Mucosa of rectum (tissue), 2 donors: ENCODE measurements around the gene RSPRY1.

Experiments used
- H3K27ac ChIP-seq, 2 donors: one replicate each; pipeline ENCODE4 v1.7.0; 2013; ENCODE audit warnings: inconsistent platforms in 2 of 2, low read depth in 2 of 2, low read length in 2 of 2
- H3K27me3 ChIP-seq, 2 donors: one replicate each; pipeline ENCODE4 v1.7.0; 2013; ENCODE audit warnings: low read length in 2 of 2; ENCODE audit not compliant: control insufficient read depth in 2 of 2, insufficient read depth in 2 of 2
- H3K36me3 ChIP-seq, 2 donors: one replicate each; pipeline ENCODE4 v1.7.0; 2013; ENCODE audit warnings: low read length in 2 of 2; ENCODE audit not compliant: control insufficient read depth in 2 of 2, insufficient read depth in 2 of 2
- H3K4me1 ChIP-seq, 2 donors: one replicate each; pipeline ENCODE4 v1.7.0; 2013; ENCODE audit warnings: low read length in 2 of 2, mild to moderate bottlenecking in 1 of 2; ENCODE audit not compliant: control insufficient read depth in 2 of 2, insufficient read depth in 2 of 2
- H3K4me3 ChIP-seq, 2 donors: one replicate each; pipeline ENCODE4 v1.7.0; 2013; ENCODE audit warnings: low read length in 2 of 2
- H3K9ac ChIP-seq, 2 donors: one replicate each; pipeline ENCODE4 v1.7.0; 2013; ENCODE audit warnings: low read length in 2 of 2, low read depth in 1 of 2, mild to moderate bottlenecking in 1 of 2
- H3K9me3 ChIP-seq, 2 donors: one replicate each; pipeline ENCODE4 v1.7.0; 2013; ENCODE audit warnings: low read length in 2 of 2; ENCODE audit not compliant: control insufficient read depth in 2 of 2
- donor health status: healthy.
- donor health status: Normal muscosa, but diverticular disease.

RSPRY1 gene

GRCh38 chr16:57152096-57153093 is 33.7 kb upstream of the RSPRY1 start:
- Histone ChIP-seq H3K27me3 (no peaks in the 10 kb centered on the region), H3K4me1 (peaks cover 0 to 2% of the 10 kb centered on the region in 2 donors), H3K27ac (no peak overlapping the region), H3K4me3 (no peak overlapping the region), H3K9ac (no peak overlapping the region), H3K9me3 (no peaks in the 10 kb centered on the region), H3K36me3 (peaks cover 36 to 53% of the 10 kb centered on the region in 2 donors)

- Histone ChIP-seq H3K27me3 (no peaks in the 10 kb centered on the region), H3K4me1 (no peaks in the 10 kb centered on the region), H3K36me3 (peaks cover 45 to 51% of the 10 kb centered on the region in 2 donors), H3K9ac (no peak overlapping the region), H3K27ac (no peak overlapping the region), H3K4me3 (no peak overlapping the region), H3K9me3 (no peaks in the 10 kb centered on the region)
These were observed 32.3 kb upstream of the RSPRY1 start for GRCh38 chr16:57153841-57154240.

GRCh38 chr16:57155702-57156350 is 30.3 kb upstream of the RSPRY1 start:
- Histone ChIP-seq H3K27me3 (no peaks in the 10 kb centered on the region), H3K27ac (no peak overlapping the region), H3K9me3 (no peaks in the 10 kb centered on the region), H3K36me3 (peaks cover 54 to 59% of the 10 kb centered on the region in 2 donors), H3K9ac (no peak overlapping the region), H3K4me1 (peaks cover 0 to 2% of the 10 kb centered on the region in 2 donors), H3K4me3 (no peak overlapping the region)

GRCh38 chr16:57156351-57156703 is 29.8 kb upstream of the RSPRY1 start:
- peaks cover 0 to 2% of the 10 kb centered on the region in 2 donors for H3K4me1 ChIP-seq
- no peak overlapping the region for H3K9ac ChIP-seq
- H3K4me3 ChIP-seq, result no peak overlapping the region
- no peaks in the 10 kb centered on the region for H3K9me3 ChIP-seq
- H3K36me3 ChIP-seq, result peaks cover 57 to 61% of the 10 kb centered on the region in 2 donors
- H3K27me3 ChIP-seq, result no peaks in the 10 kb centered on the region
- H3K27ac ChIP-seq, result no peak overlapping the region

GRCh38 chr16:57157533-57157932 is 28.6 kb upstream of the RSPRY1 start:
- Histone ChIP-seq H3K4me1 (peaks cover 0 to 2% of the 10 kb centered on the region in 2 donors), H3K9ac (no peak overlapping the region), H3K27ac (no peak overlapping the region), H3K27me3 (no peaks in the 10 kb centered on the region), H3K4me3 (no peak overlapping the region), H3K36me3 (peaks cover 50 to 55% of the 10 kb centered on the region in 2 donors), H3K9me3 (no peaks in the 10 kb centered on the region)

GRCh38 chr16:57159447-57159846 is 26.7 kb upstream of the RSPRY1 start:
- H3K4me3 ChIP-seq, result no peak overlapping the region
- no peaks in the 10 kb centered on the region for H3K27me3 ChIP-seq
- H3K36me3 ChIP-seq, result peaks cover 47 to 50% of the 10 kb centered on the region in 2 donors
- H3K4me1 ChIP-seq, result peaks cover 0 to 2% of the 10 kb centered on the region in 2 donors
- H3K9ac ChIP-seq, result no peak overlapping the region
- no peaks in the 10 kb centered on the region for H3K9me3 ChIP-seq
- no peak overlapping the region for H3K27ac ChIP-seq

- H3K36me3 ChIP-seq, result peaks cover 48 to 49% of the 10 kb centered on the region in 2 donors
- H3K27ac ChIP-seq, result no peak overlapping the region
- H3K9ac ChIP-seq, result no peak overlapping the region
- H3K9me3 ChIP-seq, result no peaks in the 10 kb centered on the region
- H3K4me1 ChIP-seq, result peaks cover 2 to 4% of the 10 kb centered on the region in 2 donors
- H3K27me3 ChIP-seq, result no peaks in the 10 kb centered on the region
- H3K4me3 ChIP-seq, result no peak overlapping the region
These were observed 22.3 kb upstream of the RSPRY1 start for GRCh38 chr16:57163842-57164241.

- peaks cover 2 to 4% of the 10 kb centered on the region in 2 donors for H3K4me1 ChIP-seq
These were observed 20.6 kb upstream of the RSPRY1 start for GRCh38 chr16:57165483-57165882.

GRCh38 chr16:57165938-57166337 is 20.2 kb upstream of the RSPRY1 start:
- H3K27me3 ChIP-seq, result no peaks in the 10 kb centered on the region
- no peak overlapping the region for H3K27ac ChIP-seq
- H3K9me3 ChIP-seq, result no peaks in the 10 kb centered on the region
- H3K4me3 ChIP-seq, result no peak overlapping the region
- no peak overlapping the region for H3K9ac ChIP-seq
- peaks cover 0 to 4% of the 10 kb centered on the region in 2 donors for H3K4me1 ChIP-seq
- H3K36me3 ChIP-seq, result peaks cover 47 to 51% of the 10 kb centered on the region in 2 donors

More at GRCh38 chr16:57165483-57165882, 20.6 kb upstream of the RSPRY1 start:
- Histone ChIP-seq H3K9ac (no peak overlapping the region), H3K9me3 (no peaks in the 10 kb centered on the region), H3K36me3 (peaks cover 46 to 52% of the 10 kb centered on the region in 2 donors), H3K27ac (no peak overlapping the region), H3K4me3 (no peak overlapping the region), H3K27me3 (no peaks in the 10 kb centered on the region)

GRCh38 chr16:57166451-57166850 is 19.7 kb upstream of the RSPRY1 start:
- no peak overlapping the region for H3K4me3 ChIP-seq
- H3K4me1 ChIP-seq, result peaks cover 0 to 4% of the 10 kb centered on the region in 2 donors
- no peaks in the 10 kb centered on the region for H3K27me3 ChIP-seq
- H3K27ac ChIP-seq, result no peak overlapping the region
- no peaks in the 10 kb centered on the region for H3K9me3 ChIP-seq
- H3K9ac ChIP-seq, result no peak overlapping the region
- H3K36me3 ChIP-seq, result peaks cover 49 to 54% of the 10 kb centered on the region in 2 donors
